ENCODE data around the gene CKMT1B. TPM values are rescaled to one million over a fixed set of nuclear protein-coding genes. Genes with fewer than 3 reads are reported as not detected.

The CKMT1B gene
- total RNA-seq, 1 experiment from 2014 or later = not detected

Other genes with a start within 250 kb of the CKMT1B start
- 36.3 and 37.9 TPM in 2 replicates for gene ZSCAN29, start 223.0 kb upstream of the CKMT1B start, total RNA-seq (2021)
- gene TUBGCP4, start 222.9 kb upstream of the CKMT1B start, total RNA-seq (2021) = 25.3 and 30.8 TPM in 2 replicates
- gene TP53BP1, start 100.9 kb upstream of the CKMT1B start, total RNA-seq (2021) = 62.1 and 66.8 TPM in 2 replicates
- 1.5 and 2.1 TPM in 2 replicates for gene MAP1A, start 76.4 kb upstream of the CKMT1B start, total RNA-seq (2021)
- 50.9 and 62.4 TPM in 2 replicates for gene PPIP5K1, start 3.8 kb upstream of the CKMT1B start, total RNA-seq (2021)
- gene STRC, start 24.8 kb downstream of the CKMT1B start, total RNA-seq (2021) = 0.59 and 1.3 TPM in 2 replicates
- gene CATSPER2, start 54.8 kb downstream of the CKMT1B start, total RNA-seq (2021) = 5.8 and 8.0 TPM in 2 replicates
- 0.95 and 1.5 TPM in 2 replicates for gene CKMT1A, start 99.8 kb downstream of the CKMT1B start, total RNA-seq (2021)
- gene PDIA3, start 152.4 kb downstream of the CKMT1B start, total RNA-seq (2021) = 435 and 445 TPM in 2 replicates
- 6.1 and 7.0 TPM in 2 replicates for gene ELL3, start 182.9 kb downstream of the CKMT1B start, total RNA-seq (2021)
- gene SERF2, start 198.3 kb downstream of the CKMT1B start, total RNA-seq (2021) = 612 and 779 TPM in 2 replicates
- gene SERINC4, start 206.2 kb downstream of the CKMT1B start, total RNA-seq (2021) = 0.46 TPM in 1 of 2 replicates, not detected in the other
- 10.1 and 14.4 TPM in 2 replicates for gene HYPK, start 206.6 kb downstream of the CKMT1B start, total RNA-seq (2021)
- 22.3 and 26.3 TPM in 2 replicates for gene MFAP1, start 230.7 kb downstream of the CKMT1B start, total RNA-seq (2021)
- gene WDR76, start 233.0 kb downstream of the CKMT1B start, total RNA-seq (2021) = 15.7 and 27.2 TPM in 2 replicates

Data from PC-9 (cell line).